Osteoblast (primary cell): ENCODE data around the gene GALNT16. TPM values are rescaled to one million over a fixed set of nuclear protein-coding genes. Genes with fewer than 3 reads are reported as not detected.

Experiments used
- DNase-seq: peaks from one replicate; pipeline ENCODE4 v3.0.0; 2011; ENCODE audit warnings: low spot score, mixed read lengths; ENCODE audit not compliant: insufficient read length; ENCODE audit errors: missing footprints
- H2AFZ ChIP-seq: 2 replicates; pipeline ENCODE4 v1.6.0; 2011; ENCODE audit warnings: mild to moderate bottlenecking, low read length
- H3K27ac ChIP-seq: 2 replicates; pipeline ENCODE4 v1.5.1; 2011; ENCODE audit warnings: mild to moderate bottlenecking, low read depth, low read length, moderate library complexity
- H3K27me3 ChIP-seq: 2 replicates; pipeline ENCODE4 v1.6.0; 2012; ENCODE audit warnings: mild to moderate bottlenecking, control low read depth, inconsistent platforms, low read length, moderate library complexity; ENCODE audit not compliant: insufficient read depth
- H3K36me3 ChIP-seq: 2 replicates; pipeline ENCODE4 v1.5.1; 2011; ENCODE audit warnings: mild to moderate bottlenecking, low read length, control low read depth, moderate library complexity; ENCODE audit not compliant: insufficient read depth
- H3K4me1 ChIP-seq: 2 replicates; pipeline ENCODE4 v1.5.1; 2011; ENCODE audit warnings: mild to moderate bottlenecking, low read length, control low read depth, moderate library complexity; ENCODE audit not compliant: insufficient read depth
- H3K4me2 ChIP-seq: 2 replicates; pipeline ENCODE4 v1.6.0; 2011; ENCODE audit warnings: mild to moderate bottlenecking, low read length; ENCODE audit not compliant: insufficient read depth
- H3K4me3 ChIP-seq: fragments of 200-600 bp; sonication (generic); 3 replicates; pipeline ENCODE4 v1.5.1; 2012; ENCODE audit warnings: mild to moderate bottlenecking, low read length, inconsistent platforms; ENCODE audit not compliant: insufficient read depth
- H3K79me2 ChIP-seq: 2 replicates; pipeline ENCODE4 v1.6.0; 2012; ENCODE audit warnings: mild to moderate bottlenecking, low read length, control low read depth, inconsistent platforms; ENCODE audit not compliant: insufficient read depth
- H3K9me3 ChIP-seq: 2 replicates; pipeline ENCODE4 v1.5.1; 2011; ENCODE audit warnings: low read depth, low read length, control low read depth
- H4K20me1 ChIP-seq: 2 replicates; pipeline ENCODE4 v1.6.0; 2012; ENCODE audit warnings: mild to moderate bottlenecking, low read length, control low read depth; ENCODE audit not compliant: insufficient read depth
- total RNA-seq: library from RNA; depleted of rRNA; stranded (reverse); fragments of >200 nt; gene quantifications from 2 replicates; pipeline ENCODE4 v1.2.3, GENCODE V29; 2012
- TF ChIP-seq, protein P1 (sequence below): IDR thresholded peaks from 2 replicates; pipeline ENCODE4 v1.5.1; 2011; ENCODE audit warnings: mild to moderate bottlenecking, low read depth, low read length, moderate library complexity; ENCODE audit errors: extremely low read depth

Gene GALNT16
- total RNA-seq, 1 donor: 4.0 TPM

DNA sequence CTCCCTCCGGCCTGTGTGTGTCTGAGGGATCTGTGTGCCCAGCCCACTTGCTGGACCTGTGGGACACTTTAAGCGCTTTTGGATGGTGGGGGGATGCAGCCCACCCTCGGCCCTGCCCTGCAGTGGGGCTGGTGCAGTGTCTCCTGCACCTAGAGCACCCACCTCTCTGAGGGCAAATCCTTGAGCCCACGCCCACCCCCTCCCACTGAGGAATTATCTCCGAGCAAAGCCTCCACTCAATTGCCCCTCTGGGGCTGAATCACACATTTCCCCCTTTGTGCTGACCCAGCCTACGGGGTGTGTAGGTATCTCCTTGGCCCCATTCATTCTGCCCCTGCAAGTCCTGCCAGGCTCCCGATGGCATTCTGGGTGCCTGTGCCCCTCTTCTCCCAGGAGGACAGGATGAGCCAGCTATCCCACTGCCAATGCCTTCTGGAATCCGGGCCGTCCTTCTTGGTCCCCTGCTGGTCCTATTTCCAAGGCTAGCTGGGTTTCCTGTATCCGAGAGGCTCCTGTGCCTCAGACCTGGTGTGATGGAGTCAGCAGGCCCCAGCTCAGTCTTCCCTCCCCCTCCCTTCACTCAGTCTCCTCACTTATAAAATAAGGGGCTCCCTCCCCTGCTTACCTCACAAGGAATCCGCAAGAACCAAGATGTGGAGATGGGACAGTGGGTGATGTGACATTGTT lies 89.3 kb downstream of the GALNT16 start:
- H3K27ac ChIP-seq: no peak overlapping the region
- H3K4me3 ChIP-seq: no peak overlapping the region
- H3K4me2 ChIP-seq: no peak overlapping the region
- no peaks in the 10 kb centered on the region for H3K79me2 ChIP-seq
- H4K20me1 ChIP-seq: no peaks in the 10 kb centered on the region
- TF ChIP-seq, protein P1, sequence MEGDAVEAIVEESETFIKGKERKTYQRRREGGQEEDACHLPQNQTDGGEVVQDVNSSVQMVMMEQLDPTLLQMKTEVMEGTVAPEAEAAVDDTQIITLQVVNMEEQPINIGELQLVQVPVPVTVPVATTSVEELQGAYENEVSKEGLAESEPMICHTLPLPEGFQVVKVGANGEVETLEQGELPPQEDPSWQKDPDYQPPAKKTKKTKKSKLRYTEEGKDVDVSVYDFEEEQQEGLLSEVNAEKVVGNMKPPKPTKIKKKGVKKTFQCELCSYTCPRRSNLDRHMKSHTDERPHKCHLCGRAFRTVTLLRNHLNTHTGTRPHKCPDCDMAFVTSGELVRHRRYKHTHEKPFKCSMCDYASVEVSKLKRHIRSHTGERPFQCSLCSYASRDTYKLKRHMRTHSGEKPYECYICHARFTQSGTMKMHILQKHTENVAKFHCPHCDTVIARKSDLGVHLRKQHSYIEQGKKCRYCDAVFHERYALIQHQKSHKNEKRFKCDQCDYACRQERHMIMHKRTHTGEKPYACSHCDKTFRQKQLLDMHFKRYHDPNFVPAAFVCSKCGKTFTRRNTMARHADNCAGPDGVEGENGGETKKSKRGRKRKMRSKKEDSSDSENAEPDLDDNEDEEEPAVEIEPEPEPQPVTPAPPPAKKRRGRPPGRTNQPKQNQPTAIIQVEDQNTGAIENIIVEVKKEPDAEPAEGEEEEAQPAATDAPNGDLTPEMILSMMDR: no peak
- no peaks in the 10 kb centered on the region for H3K36me3 ChIP-seq
- no peaks in the 10 kb centered on the region for H3K9me3 ChIP-seq
- H2AFZ ChIP-seq: no peak overlapping the region
- DNase-seq: peak; percentile 81
- H3K4me1 ChIP-seq: no peaks in the 10 kb centered on the region
- H3K27me3 ChIP-seq: peaks cover 5% of the 10 kb centered on the region

DNA sequence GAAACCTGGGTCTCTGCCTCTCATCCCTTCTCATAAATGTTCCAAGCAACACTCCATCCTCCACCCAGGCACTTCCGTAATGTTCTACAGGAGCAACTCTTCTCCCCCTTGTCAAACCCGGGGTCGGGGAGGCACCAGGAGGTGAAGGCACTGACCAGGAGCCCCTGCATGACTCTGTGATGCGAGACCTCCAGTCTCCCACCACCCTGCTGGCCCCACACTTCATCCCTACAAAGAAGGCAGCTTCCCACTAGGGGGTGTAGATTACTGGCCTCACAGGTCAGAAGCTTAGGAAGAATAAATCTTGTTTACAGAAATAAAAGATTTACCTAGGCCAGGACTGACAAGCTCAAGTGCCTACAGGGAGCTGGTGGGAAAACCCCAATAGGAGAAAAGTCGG lies 90.9 kb downstream of the GALNT16 start:
- no peaks in the 10 kb centered on the region for H3K36me3 ChIP-seq
- no peak overlapping the region for H3K4me2 ChIP-seq
- no peaks in the 10 kb centered on the region for H3K9me3 ChIP-seq

DNA sequence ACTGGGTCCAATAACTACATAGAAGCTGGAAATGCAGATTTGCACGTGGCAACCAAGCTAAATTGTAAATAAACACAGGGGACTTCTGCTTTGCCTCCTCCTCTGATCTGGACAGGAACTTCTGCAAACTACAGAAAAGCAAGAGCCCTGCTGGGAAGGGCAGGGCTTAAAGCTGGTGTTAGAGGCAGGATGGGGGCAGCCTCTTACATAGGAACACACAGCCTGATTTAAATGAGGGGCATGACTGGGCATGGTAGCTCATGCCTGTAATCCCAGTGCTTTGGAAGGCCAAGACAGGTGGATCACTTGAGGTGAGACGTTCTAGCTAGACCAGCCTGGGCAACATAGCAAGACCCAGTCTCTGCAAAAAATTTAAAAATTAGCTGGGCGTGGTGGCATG lies 91.4 kb downstream of the GALNT16 start:
- Histone ChIP-seq H3K27ac (no peak overlapping the region), H3K9me3 (no peaks in the 10 kb centered on the region), H3K4me1 (peaks cover 10% of the 10 kb centered on the region), H3K79me2 (no peaks in the 10 kb centered on the region), H3K4me2 (no peak overlapping the region), H3K36me3 (no peaks in the 10 kb centered on the region), H4K20me1 (no peaks in the 10 kb centered on the region), H3K27me3 (no peaks in the 10 kb centered on the region), H3K4me3 (no peak overlapping the region), H2AFZ (no peak overlapping the region)
- TF ChIP-seq, protein P1: no peak
- peak; percentile 32 for DNase-seq

More for the DNA sequence above, 90.9 kb downstream of the GALNT16 start:
- H2AFZ ChIP-seq: no peak overlapping the region
- no peaks in the 10 kb centered on the region for H3K79me2 ChIP-seq
- peaks cover 6% of the 10 kb centered on the region for H3K4me1 ChIP-seq
- TF ChIP-seq, protein P1: no peak
- H3K4me3 ChIP-seq: no peak overlapping the region
- H3K27me3 ChIP-seq: no peaks in the 10 kb centered on the region
- no peaks in the 10 kb centered on the region for H4K20me1 ChIP-seq
- H3K27ac ChIP-seq: no peak overlapping the region
- no peak for DNase-seq

DNA sequence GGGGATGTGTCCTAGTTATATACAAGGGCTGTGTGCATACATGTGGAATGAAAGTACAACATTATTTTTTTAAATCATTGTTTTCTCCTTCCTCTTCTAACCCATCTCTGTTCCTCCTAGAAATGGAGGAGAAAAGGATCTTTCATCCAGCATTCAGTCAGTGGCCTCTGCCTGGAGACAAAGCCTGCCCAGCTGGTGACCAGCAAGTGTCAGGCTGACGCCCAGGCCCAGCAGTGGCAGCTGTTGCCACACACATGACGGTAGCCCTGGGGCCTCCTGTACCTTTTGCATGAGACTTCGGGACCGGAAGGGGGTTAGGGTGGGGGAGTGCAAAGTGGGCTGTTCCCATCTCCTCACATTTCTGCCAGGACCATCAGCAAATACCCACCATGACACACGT lies 92.0 kb downstream of the GALNT16 start:
- no peaks in the 10 kb centered on the region for H3K36me3 ChIP-seq
- no peak overlapping the region for H3K4me2 ChIP-seq
- no peaks in the 10 kb centered on the region for H3K27me3 ChIP-seq
- TF ChIP-seq, protein P1: no peak
- peaks cover 10% of the 10 kb centered on the region for H3K4me1 ChIP-seq
- H4K20me1 ChIP-seq: no peaks in the 10 kb centered on the region
- H3K27ac ChIP-seq: no peak overlapping the region
- H2AFZ ChIP-seq: no peak overlapping the region
- peak; percentile 65 for DNase-seq
- H3K4me3 ChIP-seq: no peak overlapping the region
- no peaks in the 10 kb centered on the region for H3K79me2 ChIP-seq
- no peaks in the 10 kb centered on the region for H3K9me3 ChIP-seq
